Astrocyte (in vitro differentiated cells and primary cell): ENCODE results near the gene TMPRSS13.

Experiments
- CTCF ChIP-seq: IDR thresholded peaks from 2 replicates; pipeline ENCODE4 v1.5.1; 2011; ENCODE audit warnings: low read depth, mild to moderate bottlenecking, inconsistent platforms, low read length, moderate library complexity; ENCODE audit not compliant: insufficient read depth
- EZH2 ChIP-seq: IDR thresholded peaks from 2 replicates; pipeline ENCODE4 v1.6.1; 2012; ENCODE audit warnings: mild to moderate bottlenecking, low read length, inconsistent platforms; ENCODE audit not compliant: insufficient read depth

DNA sequence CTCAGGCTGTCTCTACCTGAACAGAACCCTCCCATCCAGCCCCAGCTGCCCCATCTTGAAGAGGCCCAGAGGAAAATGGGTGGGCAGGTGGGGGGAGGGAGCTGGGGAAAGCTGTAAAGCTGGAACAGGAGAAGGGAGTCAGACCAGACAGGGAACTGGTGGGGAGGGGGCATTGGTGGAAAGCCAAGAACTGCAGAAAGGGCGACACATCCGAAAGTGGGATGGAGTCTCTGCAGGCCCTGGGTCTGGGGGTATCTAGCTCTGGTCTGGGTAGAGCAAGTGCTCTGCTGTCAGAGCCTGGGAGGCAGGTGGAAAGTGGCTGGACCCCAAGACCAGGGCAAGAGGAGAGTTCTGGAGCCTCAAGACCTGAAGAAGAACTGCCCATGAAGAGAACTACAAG, 7.7 kb downstream of the TMPRSS13 start:
- TF ChIP-seq CTCF (no peak), EZH2 (no peak)
